Testis (tissue), 2 donors: ENCODE results near the gene MRPL45.

Experiments
- CTCF ChIP-seq, 3 experiments: fragments of 450-650 bp in 2 of 3; fragments of 200-600 bp in 1 of 3; sonication (generic) in 1 of 3; IDR thresholded peaks; one replicate each; pipeline ENCODE4 v1.5.1; 2016 to 2019; ENCODE audit warnings: antibody characterized with exemption in 3 of 3, mild to moderate bottlenecking in 2 of 3, moderate library complexity in 1 of 3
- POLR2A ChIP-seq: fragments of 450-650 bp; IDR thresholded peaks from one replicate; pipeline ENCODE4 v1.6.1; 2017; ENCODE audit warnings: antibody characterized with exemption, mild to moderate bottlenecking, moderate library complexity

- TF ChIP-seq CTCF (IDR thresholded peaks at IDR 0.05) (no peak), POLR2A (no peak)
Observed at GRCh38 chr17:38369124-38369886, 72.3 kb downstream of the MRPL45 start.
